GM23338 (cell line): Measurements from ENCODE around the gene RAET1G.

Experiments used
- CREB1 ChIP-seq: fragments of 250-450 bp; sonication (Bioruptor Pico); IDR thresholded peaks from 2 replicates; pipeline ENCODE4 v1.5.0; 2020; ENCODE audit warnings: low read depth, mild to moderate bottlenecking, moderate library complexity
- CTCF ChIP-seq, 2 experiments: fragments of 200-600 bp in 1 of 2; sonication (generic) in 1 of 2; conservative IDR thresholded peaks; 2 replicates each; pipeline versions ENCODE4 v1.5.1 to v1.6.1; 2016 to 2017; ENCODE audit warnings: antibody characterized with exemption in 2 of 2, low read depth in 2 of 2, mild to moderate bottlenecking in 2 of 2, moderate library complexity in 1 of 2
- EZH2 ChIP-seq: fragments of 200-600 bp; sonication (generic); IDR thresholded peaks from one replicate; pipeline ENCODE4 v1.8.0; 2017; ENCODE audit warnings: antibody characterized with exemption, mild to moderate bottlenecking, low read depth; ENCODE audit not compliant: unreplicated experiment
- EZH2phosphoT487 ChIP-seq: fragments of 200-600 bp; sonication (generic); IDR thresholded peaks from one replicate; pipeline ENCODE4 v1.8.1; 2018; ENCODE audit warnings: antibody characterized with exemption; ENCODE audit not compliant: unreplicated experiment
- JUNB ChIP-seq: IDR thresholded peaks from one replicate; pipeline ENCODE4 v1.6.1; 2016; ENCODE audit warnings: antibody characterized with exemption; ENCODE audit not compliant: unreplicated experiment
- NANOG ChIP-seq: IDR thresholded peaks from 2 replicates; pipeline ENCODE4 v1.6.1; 2016; ENCODE audit warnings: antibody characterized with exemption, borderline replicate concordance
- POLR2AphosphoS5 ChIP-seq: IDR thresholded peaks from 2 replicates; pipeline ENCODE4 v1.6.1; 2016; ENCODE audit warnings: antibody characterized with exemption, low read depth
- REST ChIP-seq: IDR thresholded peaks from one replicate; pipeline ENCODE4 v1.6.1; 2018; ENCODE audit warnings: antibody characterized with exemption; ENCODE audit not compliant: unreplicated experiment
- ZNF114 ChIP-seq: fragments of 250-450 bp; sonication (Bioruptor Pico); IDR thresholded peaks from 2 replicates; pipeline ENCODE4 v1.5.0; 2020; ENCODE audit warnings: mild to moderate bottlenecking, moderate library complexity
- ZNF331 ChIP-seq: fragments of 250-450 bp; sonication (Bioruptor Pico); IDR thresholded peaks from 2 replicates; pipeline ENCODE4 v1.5.0; 2020; ENCODE audit warnings: low read depth, mild to moderate bottlenecking, moderate library complexity
- ZNF462 ChIP-seq: fragments of 250-450 bp; sonication (Bioruptor Pico); IDR thresholded peaks from 2 replicates; pipeline ENCODE4 v1.5.0; 2020; ENCODE audit warnings: mild to moderate bottlenecking, moderate library complexity

- no peak for TF ChIP-seq CTCF (conservative IDR thresholded peaks at IDR 0.05; ENCODE audit: low read depth in 2 of 2)
- no peak for TF ChIP-seq EZH2
- TF ChIP-seq POLR2AphosphoS5: no peak
- TF ChIP-seq REST: no peak
- TF ChIP-seq JUNB: no peak
- TF ChIP-seq ZNF331 (CRISPR knock-in tag): no peak
- no peak for TF ChIP-seq CREB1 (CRISPR knock-in tag)
- TF ChIP-seq EZH2phosphoT487: no peak
- TF ChIP-seq ZNF462 (CRISPR knock-in tag): no peak
- no peak for TF ChIP-seq NANOG
- TF ChIP-seq ZNF114 (CRISPR knock-in tag): no peak
These were observed 24.0 kb downstream of the RAET1G start for GRCh38 chr6:149898966-149899365.
